ENCODE data around the gene TCF7L1.

TCF7L1 gene

GRCh38 chr2:85165088-85165690 is 32.0 kb downstream of the TCF7L1 start:
- no peak for DNase-seq

- no peak for DNase-seq
Measured at GRCh38 chr2:85166021-85166420, 32.8 kb downstream of the TCF7L1 start.

GRCh38 chr2:85167479-85167878 is 34.3 kb downstream of the TCF7L1 start:
- no peak for DNase-seq

GRCh38 chr2:85168942-85169341 is 35.8 kb downstream of the TCF7L1 start:
- no peak for DNase-seq

- no peak for DNase-seq
Measured at GRCh38 chr2:85169581-85169980, 36.4 kb downstream of the TCF7L1 start.

- DNase-seq, result no peak
Measured at GRCh38 chr2:85170938-85171475, 37.8 kb downstream of the TCF7L1 start.

- no peak for DNase-seq
Measured at GRCh38 chr2:85171916-85172315, 38.7 kb downstream of the TCF7L1 start.

- no peak for DNase-seq
Measured at GRCh38 chr2:85173909-85174308, 40.7 kb downstream of the TCF7L1 start.

- DNase-seq, result no peak
Measured at GRCh38 chr2:85174943-85175342, 41.8 kb downstream of the TCF7L1 start.

GRCh38 chr2:85175369-85176299 is 42.4 kb downstream of the TCF7L1 start:
- no peak for DNase-seq

- DNase-seq, result no peak
Measured at GRCh38 chr2:85177031-85177824, 44.0 kb downstream of the TCF7L1 start.

GRCh38 chr2:85178154-85178553 is 45.0 kb downstream of the TCF7L1 start:
- DNase-seq, result no peak

GRCh38 chr2:85178980-85179411 is 45.8 kb downstream of the TCF7L1 start:
- no peak for DNase-seq

- DNase-seq, result no peak
Measured at GRCh38 chr2:85179541-85179940, 46.3 kb downstream of the TCF7L1 start.

- DNase-seq, result no peak
Measured at GRCh38 chr2:85180322-85181133, 47.3 kb downstream of the TCF7L1 start.

GRCh38 chr2:85181134-85181631 is 48.0 kb downstream of the TCF7L1 start:
- DNase-seq, result no peak

- DNase-seq, result no peak
Measured at GRCh38 chr2:85181844-85182456, 48.8 kb downstream of the TCF7L1 start.

- DNase-seq, result no peak
Measured at GRCh38 chr2:85183076-85183475, 49.9 kb downstream of the TCF7L1 start.

GRCh38 chr2:85183479-85183878 is 50.3 kb downstream of the TCF7L1 start:
- DNase-seq, result no peak

GRCh38 chr2:85184231-85184630 is 51.0 kb downstream of the TCF7L1 start:
- DNase-seq, result no peak

GRCh38 chr2:85184990-85185389 is 51.8 kb downstream of the TCF7L1 start:
- DNase-seq, result no peak
